Measurements from ENCODE around the gene KLHL5.

KLHL5 gene

DNA sequence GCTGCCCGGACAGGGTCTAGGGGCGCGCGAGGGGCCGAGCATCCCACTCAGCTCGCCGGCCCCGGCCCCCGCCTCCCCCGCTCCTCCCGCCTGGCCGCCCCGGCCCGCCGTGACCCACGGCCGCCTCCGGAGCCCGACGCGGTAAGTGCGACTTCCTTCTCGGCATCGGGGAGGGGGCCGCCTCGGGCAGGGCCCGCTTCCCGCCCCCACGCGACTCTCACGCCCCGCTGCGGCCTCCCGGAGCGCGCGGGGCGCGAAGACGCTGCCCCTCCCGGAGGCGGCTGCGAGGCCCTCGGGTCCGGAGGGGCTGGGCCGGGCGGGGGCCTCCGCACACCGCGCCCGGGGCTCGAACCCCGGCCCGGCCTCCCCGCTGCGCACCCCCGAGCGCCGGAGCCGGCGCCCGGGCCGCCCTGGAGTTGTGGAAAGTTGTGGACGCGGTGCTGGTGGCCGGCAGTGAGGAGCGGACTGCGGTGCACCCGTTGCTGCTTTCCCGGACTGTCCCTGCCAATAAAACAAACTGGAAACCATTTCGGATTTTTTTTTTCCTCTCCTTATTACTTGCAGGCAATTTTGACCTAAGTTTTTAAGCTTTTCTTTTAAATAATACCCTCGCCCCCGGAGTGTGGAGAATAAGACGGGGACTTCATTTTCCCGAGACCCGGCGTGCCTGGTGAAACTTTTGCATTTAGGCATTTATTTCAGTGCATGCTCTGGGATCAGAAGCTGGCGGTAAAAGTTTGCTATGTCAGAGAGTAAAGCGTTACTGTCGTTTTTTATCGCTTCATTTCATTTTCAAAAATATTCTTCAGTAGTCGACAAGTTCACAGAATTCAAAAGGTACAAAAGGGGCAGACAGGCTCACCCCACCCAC lies 16.8 kb upstream of the KLHL5 start:
- no peak for DNase-seq

DNA sequence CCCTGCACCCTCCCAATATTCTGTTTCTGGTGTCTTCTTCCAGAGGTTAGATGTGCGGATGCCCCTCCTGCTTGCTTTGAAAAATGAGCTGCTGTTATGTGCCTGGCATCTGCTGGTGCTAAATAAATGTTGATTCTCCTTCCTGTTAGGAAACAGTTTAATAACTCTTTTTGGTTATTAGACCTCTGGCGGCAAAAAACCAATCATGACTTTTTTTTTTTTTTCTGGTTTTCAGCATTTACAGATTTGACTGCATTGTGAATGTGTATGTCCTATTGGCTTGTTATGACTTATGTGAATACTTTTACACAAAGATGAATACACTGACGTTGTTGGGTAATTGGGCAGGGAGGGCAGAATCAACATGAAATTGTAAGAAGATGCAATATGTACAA lies 16.2 kb upstream of the KLHL5 start:
- DNase-seq = no peak

- no peak for DNase-seq
These were observed 15.8 kb upstream of the KLHL5 start for GRCh38 chr4:39046249-39046648.

DNA sequence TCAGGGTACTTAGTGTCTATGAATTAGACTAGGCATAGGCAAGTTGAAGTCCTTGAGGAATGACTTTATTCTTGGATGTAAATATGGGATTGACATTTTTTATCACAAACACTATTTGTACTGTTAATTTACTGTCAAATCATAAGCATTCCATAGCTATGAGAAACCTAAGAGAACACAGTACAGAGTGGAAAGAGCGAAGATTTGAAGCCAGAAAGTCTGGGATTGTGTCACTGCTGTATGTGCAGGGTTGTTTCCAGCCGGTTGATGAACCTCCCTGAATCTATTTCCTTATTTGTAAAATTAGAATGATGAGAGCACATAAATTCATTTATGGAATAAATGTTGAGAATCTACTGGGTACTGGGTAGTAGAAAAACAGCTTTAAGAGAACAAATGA lies 14.4 kb upstream of the KLHL5 start:
- DNase-seq = no peak

GRCh38 chr4:39048311-39048710 lies 13.7 kb upstream of the KLHL5 start:
- DNase-seq = no peak

- no peak for DNase-seq
These were observed 11.4 kb upstream of the KLHL5 start for GRCh38 chr4:39050590-39050989.

GRCh38 chr4:39051492-39051891 lies 10.5 kb upstream of the KLHL5 start:
- DNase-seq = no peak

DNA sequence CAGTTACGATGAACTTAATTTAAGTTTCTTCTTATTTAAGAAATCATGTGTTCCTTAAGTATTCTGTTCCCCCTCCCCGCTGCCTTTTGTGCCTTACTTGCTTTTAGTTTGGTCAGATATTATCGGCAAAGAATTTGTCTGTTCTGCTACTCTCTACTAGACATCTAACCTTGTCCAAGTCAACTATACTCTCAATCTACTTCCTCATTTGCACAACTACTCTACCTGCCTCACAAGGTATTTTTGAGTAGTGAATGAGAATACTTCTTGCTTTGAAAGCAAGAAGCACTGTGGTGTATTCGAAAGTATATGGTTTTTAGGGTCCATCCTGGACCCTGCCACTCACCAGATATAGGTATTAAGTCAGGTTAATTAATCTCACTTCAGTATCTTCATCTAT lies 8.0 kb upstream of the KLHL5 start:
- DNase-seq = no peak

- DNase-seq = no peak
These were observed 7.5 kb upstream of the KLHL5 start for GRCh38 chr4:39054497-39054896.

DNA sequence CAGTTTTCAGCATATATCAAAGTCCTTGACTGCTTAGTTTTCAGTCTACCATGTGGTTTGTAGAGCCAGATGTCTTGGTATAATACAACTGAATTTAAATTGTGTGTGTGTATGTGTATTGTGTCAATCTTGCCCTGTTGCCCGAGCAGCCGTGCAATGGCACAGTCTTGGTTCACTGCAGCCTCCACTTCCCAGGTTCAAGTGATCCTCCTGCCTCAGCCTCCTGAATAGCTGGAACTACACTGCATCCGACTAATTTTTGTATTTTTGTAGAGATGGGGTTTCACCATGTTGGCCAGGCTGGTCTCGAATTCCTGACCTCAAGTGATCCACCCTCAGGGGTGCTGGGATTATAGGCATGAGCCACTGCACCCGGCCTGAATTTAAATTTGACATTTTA lies 6.0 kb upstream of the KLHL5 start:
- no peak for DNase-seq

GRCh38 chr4:39061457-39061856 lies 575 bp upstream of the KLHL5 start:
- DNase-seq = no peak

- no peak for DNase-seq
These were observed 702 bp downstream of the KLHL5 start for GRCh38 chr4:39062770-39063097.

GRCh38 chr4:39063430-39063829 lies 1.4 kb downstream of the KLHL5 start:
- DNase-seq = no peak

- DNase-seq = no peak
These were observed 4.3 kb downstream of the KLHL5 start for GRCh38 chr4:39066371-39066770.

GRCh38 chr4:39067031-39067430 lies 5.0 kb downstream of the KLHL5 start:
- no peak for DNase-seq

- DNase-seq = no peak
These were observed 5.4 kb downstream of the KLHL5 start for GRCh38 chr4:39067451-39067850.

DNA sequence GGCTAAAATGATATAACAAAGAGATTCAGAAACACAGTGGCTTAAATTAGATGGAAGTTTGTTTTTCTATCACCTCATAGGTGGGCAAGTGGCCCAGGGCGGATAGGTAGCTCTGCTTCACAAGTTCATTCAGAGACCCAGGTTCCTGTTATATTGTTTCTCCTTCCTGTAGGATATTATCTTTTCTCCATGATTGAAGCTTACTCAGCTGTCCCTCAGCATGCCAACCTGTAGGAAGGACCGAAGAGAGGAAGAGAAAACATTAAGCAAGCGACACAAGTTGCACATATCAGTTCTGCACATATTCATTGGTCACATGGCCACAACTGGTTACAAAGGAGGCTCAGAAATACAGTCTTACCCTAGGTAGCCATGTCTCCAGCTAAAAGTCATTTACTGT lies 6.9 kb downstream of the KLHL5 start:
- no peak for DNase-seq

DNA sequence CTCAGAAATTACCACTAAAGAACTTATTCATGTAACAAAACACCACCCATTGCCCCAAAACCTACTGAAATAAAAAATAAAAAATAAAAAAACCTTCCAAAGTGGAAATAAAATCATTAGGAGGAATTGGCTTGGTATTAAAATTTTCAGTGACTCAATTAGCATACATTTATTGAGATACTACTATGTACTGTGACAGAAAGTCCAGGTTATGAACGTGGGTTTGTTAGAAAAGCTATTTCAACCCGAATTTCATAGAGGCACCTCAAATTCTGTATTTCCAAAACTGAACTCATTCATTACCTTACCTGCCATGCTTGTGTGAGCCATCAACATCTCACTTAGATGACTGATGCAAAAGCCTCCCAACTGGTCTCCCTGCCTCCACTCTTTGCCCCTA lies 16.8 kb downstream of the KLHL5 start:
- no peak for DNase-seq

DNA sequence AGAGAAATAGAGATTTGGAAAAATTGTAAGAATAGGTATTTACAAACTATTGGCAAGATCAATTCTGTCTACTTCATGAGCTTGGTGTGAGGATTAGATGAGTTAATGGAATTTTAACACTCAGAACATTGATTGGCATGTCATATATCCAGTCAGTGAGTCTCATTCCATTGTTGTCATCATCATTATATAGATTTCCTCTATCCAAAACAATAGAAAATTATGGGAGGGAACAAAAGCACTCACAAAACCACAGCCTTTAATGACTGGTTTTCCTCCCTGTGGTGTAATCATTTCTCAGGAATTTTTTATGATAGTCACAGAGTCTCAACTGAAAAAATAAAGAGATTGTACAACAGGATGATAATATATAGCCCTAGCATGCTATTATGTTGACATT lies 21.1 kb downstream of the KLHL5 start:
- no peak for DNase-seq

DNA sequence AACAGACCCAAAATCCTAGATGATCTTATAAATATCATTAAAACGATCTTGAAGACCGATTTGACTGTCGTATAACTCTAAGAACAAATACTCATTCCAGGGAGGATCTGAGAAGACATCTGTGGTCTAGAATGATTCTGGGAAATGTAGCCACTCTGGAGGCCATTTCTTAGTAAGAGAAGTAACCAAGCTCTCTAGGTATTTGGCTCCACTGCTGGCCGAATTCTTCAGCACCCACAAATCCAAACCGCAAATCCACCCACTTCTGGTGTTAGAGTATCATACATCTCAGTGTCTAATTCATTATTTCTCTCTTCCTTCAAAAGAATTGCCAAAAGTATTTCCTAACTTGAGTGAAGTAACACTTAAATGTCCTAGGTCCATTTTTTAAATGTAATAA lies 23.9 kb downstream of the KLHL5 start:
- no peak for DNase-seq

DNA sequence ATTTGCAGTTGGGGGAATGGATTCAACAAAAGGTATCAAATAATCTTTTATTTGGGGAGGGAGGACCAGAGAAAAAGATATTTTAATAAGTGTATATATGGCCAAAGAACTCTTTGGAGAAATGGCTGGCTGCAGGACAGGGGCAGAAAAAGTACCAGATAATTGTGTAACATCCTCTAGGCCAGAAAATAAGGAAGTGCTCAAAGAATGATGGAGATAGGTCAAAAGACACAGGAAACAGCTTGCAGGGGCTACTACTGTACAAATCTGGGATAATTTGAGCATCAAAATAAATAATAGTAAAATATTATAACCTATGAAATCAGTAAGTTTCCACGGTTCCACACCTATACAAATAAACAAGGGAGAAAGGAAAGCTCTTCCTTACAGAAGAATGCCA lies 34.8 kb downstream of the KLHL5 start:
- no peak for DNase-seq

- DNase-seq = no peak
These were observed 35.3 kb downstream of the KLHL5 start for GRCh38 chr4:39097290-39097689.

DNA sequence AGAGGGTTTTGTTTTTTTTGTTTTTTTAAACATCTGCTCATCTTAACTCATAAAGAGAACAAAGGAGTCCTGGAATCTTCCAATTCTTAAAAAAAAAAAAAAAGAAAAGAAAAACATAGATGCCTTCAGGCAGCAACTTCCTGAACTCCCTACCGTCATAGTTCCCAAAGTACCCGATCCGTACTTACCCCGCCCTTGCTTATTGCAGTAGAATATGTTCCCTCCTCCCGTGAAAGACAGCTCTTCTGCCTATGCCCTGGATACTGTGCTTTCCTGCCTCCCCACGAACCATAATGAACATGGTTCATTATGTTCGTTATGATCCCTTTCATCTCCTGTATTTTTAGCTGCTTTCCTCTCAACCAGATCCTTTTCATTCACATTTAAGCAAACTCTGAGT lies 40.3 kb downstream of the KLHL5 start:
- no peak for DNase-seq

DNA sequence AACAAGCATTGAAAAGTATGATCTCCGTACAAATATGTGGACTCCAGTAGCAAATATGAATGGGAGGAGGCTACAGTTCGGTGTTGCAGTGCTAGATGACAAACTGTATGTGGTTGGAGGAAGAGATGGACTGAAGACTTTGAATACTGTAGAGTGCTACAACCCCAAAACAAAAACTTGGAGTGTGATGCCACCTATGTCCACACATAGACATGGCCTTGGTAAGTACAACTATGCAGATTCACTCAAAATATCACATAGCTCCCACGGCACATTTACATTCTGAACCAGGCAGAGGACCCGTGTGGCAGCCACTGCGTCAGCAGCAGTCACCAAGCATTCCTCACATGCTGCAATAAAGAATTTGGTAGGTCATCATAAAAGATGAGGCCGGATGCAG lies 41.3 kb downstream of the KLHL5 start:
- DNase-seq = no peak

DNA sequence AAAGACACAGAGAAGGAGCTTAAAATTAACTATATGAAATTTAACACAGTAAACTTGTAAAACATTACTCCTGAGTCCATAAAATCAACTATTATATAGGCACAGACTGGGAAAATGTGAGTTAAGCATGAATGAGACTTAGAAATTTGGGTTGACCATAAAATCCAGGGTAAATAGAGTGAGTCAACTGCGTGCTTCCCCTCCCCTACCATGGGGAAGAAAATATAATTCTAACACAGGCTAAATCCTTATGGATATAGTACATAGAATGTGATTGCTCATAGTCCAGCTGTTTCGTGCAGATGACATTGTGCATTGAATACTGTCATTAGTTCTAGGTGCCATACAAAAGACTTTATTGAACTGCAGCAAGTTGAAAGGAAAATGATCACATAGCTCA lies 42.2 kb downstream of the KLHL5 start:
- no peak for DNase-seq

- DNase-seq = no peak
These were observed 44.0 kb downstream of the KLHL5 start for GRCh38 chr4:39106011-39106410.

Data from SHP77 (cell line).